Stimulated activated CD8-positive, alpha-beta memory T cell treated with anti-CD3 and anti-CD28 coated beads, Interleukin-4, amount 100 ng/mL, for 1 hour (primary cell): ENCODE results near the gene SLC35A1.

Source experiments
- DNase-seq, 2 donors: peaks; one replicate each; pipeline ENCODE4 v3.0.0-alpha.2; 2020; ENCODE audit warnings: low read depth in 2 of 2, low spot score in 1 of 2

Gene SLC35A1

DNA sequence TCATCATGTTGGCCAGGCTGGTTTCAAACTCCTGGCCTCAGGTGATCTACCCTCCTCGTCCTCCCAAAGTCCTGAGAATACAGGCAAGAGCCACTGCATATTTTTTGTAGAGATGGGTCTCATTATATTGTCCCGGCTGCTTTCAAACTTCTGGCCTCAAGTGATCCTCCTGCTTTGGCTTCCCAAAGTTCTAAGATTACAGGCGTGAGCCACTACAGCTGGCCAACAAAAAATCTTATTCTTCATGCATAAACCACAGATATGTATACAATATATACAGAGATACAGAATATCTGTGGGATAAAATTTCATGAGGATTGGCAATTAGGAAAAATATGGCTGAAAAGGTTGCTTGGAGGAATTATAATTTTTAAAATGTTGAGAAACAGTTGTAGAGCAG, 49.9 kb downstream of the SLC35A1 start:
- no peak for DNase-seq

DNA sequence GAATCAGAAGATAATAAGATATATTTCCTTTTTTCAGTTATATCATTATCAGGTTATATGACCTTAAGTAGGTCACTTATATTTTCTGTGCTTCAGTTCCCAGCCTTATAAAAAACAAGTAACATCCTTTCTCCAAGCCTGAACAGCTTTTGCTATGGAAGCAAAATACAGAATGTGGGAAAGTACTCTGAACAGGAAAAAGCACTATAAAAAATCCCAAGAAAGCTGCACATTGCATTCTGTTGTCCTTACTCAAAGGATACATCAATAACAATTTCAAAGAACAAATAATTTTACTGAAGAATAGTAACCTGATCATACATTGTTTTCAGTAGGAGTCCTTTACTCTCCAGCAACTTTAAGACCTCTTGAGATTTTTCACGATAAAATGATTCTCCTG, 56.4 kb downstream of the SLC35A1 start:
- DNase-seq: no peak

DNA sequence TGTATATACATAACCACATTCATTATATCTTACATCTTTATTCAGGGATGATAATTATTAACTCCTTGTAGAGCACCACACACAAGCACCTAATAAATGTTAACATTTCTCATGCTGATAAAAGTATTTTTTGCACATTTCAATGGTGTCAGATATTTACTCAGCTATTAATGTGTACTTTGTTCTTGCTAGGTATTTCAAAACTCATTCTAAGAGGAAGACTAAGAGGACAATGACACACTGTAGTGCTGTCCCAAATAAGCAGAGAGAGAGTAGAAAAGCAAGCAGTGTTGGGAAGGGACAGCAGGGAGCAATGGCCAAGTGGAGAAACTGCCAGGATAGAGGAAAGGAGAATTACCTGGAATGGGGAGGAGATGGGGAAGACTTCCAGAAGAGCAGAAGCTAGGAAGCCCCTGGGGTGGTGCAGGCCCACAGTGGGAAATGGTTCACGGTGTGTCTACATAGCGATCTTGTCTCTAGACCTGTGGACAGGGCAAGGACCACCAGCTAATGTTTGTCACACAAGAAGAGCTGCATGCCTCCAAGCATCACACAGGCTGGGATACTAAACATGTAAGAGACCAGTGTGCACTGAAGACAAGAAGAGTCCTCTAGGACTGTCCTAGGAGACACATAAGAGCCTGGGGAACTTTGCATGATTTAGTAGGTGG, 61.7 kb downstream of the SLC35A1 start:
- no peak for DNase-seq

DNA sequence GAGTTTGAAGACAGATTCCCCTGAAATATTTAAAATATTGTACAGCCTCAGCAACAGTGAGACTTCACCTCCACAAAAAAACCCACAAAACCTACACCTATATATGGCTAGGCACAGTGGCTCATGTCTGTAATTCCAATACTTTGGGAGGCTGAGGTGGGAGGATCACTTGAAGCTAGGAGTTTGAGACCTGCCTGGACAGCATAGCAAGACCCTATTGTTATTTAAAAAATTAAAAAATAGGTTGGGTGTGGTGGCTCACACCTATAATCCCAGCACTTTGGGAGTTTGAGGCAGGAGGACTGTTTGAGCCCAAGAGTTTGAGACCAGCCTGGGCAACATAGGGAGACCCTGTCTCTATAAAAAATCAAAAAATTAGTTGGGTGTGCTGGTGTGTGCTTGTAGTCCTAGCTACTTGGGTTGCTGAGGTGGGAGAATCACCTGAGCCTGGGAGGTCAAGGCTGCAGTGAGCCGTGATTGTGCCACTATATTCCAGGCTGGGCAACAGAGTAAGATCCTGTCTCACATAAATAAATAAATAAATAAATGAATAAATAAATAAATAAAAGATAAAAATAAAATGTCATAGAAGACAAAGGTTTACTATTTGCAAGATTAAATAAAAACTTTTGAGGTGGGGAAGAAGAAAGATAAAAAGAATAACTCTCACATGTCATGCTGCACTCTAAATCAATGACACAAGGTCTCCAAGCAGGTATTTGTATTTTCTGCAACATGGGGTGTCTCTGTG, 65.9 kb downstream of the SLC35A1 start:
- DNase-seq: no peak

DNA sequence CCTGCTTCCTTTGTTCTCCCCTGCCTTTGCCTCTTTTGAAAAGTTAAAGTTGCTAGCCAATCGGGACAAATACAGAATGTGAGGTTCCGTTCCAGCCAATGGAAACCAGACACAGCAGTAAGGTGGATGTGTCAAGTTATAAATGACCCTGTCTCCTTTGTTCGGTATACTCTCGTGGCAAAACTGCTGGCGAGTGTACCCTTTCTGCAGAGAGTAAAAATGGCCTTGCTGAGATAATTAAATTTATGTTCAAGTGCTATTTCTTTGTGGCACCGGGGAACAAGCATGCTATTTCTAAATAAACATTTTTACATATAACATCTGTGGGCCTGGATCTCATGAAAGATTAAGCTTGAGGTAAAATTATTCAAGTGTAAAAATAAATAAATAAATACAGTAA, 66.8 kb downstream of the SLC35A1 start:
- DNase-seq: no peak

DNA sequence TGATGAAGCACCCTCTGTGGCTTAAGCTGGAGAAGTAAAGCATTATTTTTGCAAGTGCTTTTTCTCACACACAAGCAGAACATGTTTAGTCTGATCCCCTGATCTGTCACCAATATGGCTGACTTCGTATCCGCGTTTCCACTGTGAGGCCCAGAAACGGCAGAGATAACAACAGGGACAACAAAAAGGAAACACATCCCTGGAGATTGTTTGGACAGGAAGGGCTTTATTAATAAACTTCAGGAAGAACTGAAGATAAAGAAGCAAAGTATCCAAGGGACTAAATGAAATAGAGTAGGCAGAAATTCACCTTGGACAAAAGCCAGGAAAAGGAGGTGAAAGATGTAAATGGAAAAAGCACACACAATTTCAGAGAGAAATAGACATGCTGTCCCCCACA, 67.8 kb downstream of the SLC35A1 start:
- DNase-seq: no peak

DNA sequence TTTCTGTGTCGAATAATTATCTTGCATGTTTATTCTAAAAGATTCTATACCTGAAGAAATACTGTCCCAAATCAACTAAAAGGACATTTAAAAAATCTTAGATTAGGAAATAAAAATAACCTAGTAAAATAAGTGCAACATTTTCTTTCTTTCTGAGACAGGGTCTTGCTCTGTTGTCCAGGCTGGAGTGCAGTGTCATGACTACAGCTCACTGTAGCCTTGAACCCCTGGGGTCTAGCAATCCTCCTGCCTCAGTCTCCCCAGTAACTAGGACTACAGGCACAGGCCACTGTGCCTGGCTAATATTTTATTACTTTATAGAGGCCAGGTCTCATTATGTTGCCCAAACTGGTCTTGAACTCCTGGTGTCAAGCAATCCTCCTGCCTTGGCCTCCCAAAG, 68.3 kb downstream of the SLC35A1 start:
- no peak for DNase-seq

DNA sequence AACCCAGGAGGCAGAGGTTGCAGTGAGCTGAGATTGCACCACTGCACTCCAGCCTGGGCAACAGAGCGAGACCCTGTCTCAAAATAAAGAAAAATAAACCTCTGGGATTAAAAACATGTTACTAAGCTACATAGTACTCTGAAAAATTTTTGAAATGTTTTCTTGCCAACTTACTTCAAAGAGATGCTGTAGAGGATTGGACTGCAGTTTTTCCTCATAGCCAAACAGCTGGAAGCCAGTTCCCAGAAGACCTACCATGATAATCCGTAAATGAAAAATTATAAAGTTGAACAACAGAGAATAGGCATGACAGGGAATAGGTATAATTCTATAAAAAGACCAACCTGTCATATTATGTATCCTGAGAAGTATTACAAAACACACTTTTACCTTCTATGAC, 69.0 kb downstream of the SLC35A1 start:
- no peak for DNase-seq

DNA sequence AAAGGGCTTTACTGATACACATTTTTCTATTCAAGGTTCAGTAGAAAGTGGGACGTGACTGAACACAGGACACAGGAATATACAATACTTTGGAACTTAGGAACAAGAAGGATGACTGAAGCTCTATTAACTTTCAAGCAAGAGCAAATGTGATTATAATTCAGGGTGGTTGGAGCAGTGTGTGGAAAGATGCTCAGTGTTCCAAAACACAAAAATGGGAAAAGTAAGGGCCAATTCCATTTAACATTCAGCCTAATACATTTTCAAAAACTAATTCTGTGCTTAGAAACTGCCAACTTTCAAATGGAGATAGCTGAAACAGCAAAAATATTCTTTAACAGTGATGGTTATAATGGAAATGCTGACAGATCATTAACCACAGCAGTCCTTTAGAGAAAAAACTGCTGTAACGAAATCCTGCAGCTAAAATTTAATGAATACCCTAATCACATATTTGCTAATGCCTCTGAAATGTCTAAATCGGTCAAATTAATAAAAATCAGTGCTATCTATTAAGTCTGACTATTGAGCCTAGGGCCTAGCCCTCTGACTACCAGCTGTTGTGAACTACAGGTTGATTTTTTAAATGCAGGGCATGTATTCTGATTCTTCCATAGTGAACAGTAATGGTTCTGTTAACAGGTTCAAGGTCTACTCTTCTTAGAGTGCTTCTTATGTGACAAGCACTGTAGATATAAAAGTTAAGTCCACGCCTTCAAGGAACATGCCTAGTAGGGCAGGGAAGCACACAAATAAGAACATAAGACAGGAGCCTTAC, 71.1 kb downstream of the SLC35A1 start:
- DNase-seq: no peak

DNA sequence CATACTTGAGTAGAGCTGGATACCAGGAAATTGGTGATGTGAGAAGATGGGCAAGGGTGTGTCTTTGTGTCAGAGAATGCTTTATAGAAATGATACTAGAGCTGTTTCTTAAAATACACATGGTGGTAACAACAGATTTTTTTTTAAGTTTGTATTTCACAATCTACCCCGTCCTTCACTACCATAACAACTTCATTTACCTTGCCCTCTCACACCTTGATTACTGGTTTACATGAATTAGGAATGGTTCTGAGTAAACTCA, 71.6 kb downstream of the SLC35A1 start:
- no peak for DNase-seq

DNA sequence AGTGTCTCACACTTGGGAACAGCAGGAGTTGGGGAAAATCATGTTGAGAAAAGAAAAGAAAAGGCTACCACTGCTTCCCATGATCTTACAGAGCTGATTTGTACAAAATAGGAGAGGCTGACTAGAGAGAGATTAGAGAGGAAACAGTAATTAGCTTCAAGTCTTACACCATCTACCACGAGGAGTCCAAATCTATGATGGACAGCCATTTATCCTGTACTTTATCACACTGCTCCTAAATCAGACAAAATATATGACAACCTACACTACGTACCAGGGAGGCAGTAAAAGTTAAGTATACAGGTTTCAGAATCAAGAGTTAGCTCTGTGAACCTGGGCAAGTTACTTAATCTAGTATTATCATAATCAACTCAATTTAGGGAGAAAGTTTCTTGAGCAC, 79.0 kb downstream of the SLC35A1 start:
- no peak for DNase-seq

DNA sequence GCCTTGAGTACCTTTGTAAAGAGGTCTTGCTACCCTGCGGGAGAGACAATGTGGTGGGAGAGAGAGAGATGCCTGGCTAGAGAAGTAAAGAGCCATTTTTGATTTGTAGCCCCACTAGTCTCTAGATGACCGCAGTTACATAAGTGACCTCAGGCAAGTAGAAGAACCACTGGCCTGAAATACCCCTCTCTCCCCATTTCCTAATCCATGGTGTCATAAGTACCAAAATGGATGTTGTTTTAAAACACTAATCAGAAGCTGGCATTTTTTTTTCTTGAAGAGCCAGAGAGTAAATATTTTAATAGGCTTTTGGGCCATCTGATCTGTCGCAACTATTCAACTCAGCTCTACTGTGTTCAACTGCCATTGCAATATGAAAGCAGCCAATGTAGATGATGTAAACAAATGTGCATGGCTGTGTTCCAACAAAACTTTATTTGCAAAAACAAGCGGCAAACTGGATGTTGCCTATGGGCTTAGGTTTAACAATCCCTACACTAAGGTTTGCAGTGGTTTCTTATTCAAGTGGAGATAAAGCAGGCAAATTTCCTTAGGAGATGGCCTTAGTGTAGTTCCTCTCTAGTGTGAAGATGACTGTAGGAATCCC, 80.5 kb downstream of the SLC35A1 start:
- DNase-seq: no peak

DNA sequence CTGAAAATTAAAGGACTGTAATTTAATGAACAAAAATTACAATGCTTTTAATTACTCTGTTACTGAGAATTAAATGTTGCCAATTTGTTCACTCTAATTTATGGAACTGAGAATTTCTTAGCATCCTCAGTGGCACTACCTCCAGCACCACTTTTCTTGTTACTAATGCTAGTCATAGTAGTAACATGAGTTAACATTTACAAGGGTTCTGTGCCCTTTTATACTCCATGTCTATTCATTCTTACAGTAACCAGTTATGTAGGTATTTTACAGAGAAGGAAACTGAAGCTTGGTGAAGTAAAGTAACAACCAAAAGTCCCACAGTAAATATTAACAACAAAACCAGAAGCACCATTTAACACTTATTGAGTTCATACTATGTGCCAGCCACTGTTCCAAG, 82.7 kb downstream of the SLC35A1 start:
- DNase-seq: no peak

DNA sequence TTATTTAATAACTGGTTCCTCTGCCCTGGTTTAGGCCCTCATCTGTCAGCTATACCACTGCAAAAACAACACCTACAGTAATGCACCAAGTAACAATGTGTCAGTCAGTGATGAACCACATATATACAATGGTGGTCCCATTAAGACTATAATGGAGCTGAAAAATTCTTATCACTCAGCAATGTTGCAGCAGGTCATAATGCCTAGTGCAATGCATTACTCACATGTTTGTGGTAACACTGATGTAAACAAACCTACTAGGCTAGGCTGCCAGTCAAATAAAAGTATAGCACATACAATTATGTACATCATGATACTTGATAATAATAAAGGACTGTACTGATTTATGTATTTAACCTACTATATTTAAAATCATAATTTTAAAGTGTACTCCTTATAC, 85.7 kb downstream of the SLC35A1 start:
- DNase-seq: no peak

DNA sequence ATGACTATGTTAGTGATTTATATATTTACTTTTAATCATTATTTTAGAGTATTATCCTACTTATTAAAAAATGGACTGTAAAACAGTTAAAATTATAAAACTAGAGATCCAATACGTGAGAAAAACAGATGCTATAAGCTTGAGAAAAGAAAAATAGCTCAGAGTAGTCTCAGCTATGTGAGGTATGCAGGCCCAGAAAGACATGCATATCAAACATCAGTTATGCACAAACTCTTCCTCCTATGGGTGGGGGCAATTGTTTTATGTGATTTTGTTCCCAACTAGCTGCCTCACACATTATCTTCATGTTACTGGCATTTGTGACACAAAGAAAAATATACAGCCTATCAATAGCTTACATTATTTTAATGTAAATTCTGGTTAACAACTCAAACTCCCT, 88.2 kb downstream of the SLC35A1 start:
- DNase-seq: no peak
